ENCODE measurements around the gene DOCK3. TPM values are rescaled to one million over a fixed set of nuclear protein-coding genes. Genes with fewer than 3 reads are reported as not detected.

Gene DOCK3
- 1 to 10 TPM in 1 of 2 experiments, under 1 TPM in 1; 1.00 to 1.1 TPM for total RNA-seq

- no peaks in the 10 kb centered on the region for H3K36me3 Mint-ChIP-seq (ENCODE audit: low read depth)
- H3K4me1 Mint-ChIP-seq = peaks cover 11% of the 10 kb centered on the region
- peak within 1 kb of the TSS; percentile 56 for H3K27ac Mint-ChIP-seq
- POLR2A ChIA-PET = no interaction called here
- CTCF ChIA-PET = interaction anchor here (1.0 to 1.6 kb wide), 3 partner anchors 8 to 12 kb away, joined by 3 read pairs; no protein-coding TSS in a partner anchor
- H3K4me3 Mint-ChIP-seq = peak within 1 kb of the TSS; percentile 63
- peak; percentile 57 for DNase-seq
- no peaks in the 10 kb centered on the region for H3K9me3 Mint-ChIP-seq
- H3K27me3 Mint-ChIP-seq = peaks cover 56% of the 10 kb centered on the region
These were observed at the start of gene DOCK3 for GRCh38 chr3:50674349-50675178. Gene DOCK3, plus strand, starts transcription at chr3:50674927. Its CDS starts 337 bp downstream, at chr3:50675264.

DNA sequence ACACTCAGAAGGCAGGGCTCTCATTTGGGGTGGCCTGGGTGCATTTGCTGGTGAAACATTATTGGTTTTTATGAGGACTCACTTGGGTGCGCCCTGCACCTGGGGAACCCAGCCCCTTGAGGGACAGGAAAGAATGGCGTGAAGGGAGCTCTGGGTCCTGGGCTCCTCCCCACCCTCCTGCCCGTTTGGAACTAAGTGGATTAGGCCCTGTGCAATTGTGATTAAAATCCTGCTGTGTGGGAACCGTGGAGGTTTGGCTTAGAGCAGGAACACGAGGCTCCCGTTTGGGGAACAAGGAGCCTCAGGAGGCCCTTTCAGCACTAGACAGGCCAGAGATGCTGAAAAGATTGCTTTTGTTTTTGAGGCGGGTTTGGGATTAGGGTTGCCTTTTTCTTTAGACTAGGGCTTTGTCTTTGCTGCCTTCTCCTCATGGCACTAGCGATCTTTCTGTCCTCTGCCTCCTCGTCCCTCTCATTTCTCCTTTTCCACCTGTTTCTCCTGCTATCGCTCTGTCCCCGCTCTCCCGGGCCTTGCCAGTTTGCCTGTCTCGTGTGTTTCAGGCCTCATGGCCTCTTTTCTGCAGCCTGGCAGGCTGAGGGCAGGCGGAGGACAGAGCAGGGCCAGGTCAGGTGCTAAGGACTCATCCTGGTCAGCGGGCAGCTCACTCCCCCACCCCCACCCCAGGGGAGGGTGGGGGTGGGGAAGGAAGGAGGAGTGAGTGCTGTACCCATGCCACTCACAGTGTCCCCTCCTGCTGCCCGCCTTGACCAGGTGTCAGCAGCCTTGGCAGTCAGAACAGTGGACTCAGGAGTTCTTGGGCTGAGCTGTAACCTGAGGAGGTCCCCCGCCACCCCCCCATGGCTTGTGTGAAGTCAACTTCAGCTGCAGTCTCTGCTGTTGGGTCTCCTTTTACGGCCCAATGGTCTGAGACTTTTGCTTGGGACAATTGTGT is 49.2 kb upstream of the DOCK3 start:
- CTCF ChIA-PET = interaction anchor here (0.5 to 3.2 kb wide), 8 partner anchors 8 to 246 kb away, joined by 3 to 14 read pairs (median 4); partner anchors contain the start of genes CISH and MAPKAPK3
- Mint-ChIP-seq H3K9me3 (no peaks in the 10 kb centered on the region), H3K27me3 (no peaks in the 10 kb centered on the region), H3K4me3 (no peak overlapping the region), H3K27ac (peak overlapping the region; percentile 39), H3K4me1 (peaks cover 94% of the 10 kb centered on the region), H3K36me3 (ENCODE audit: low read depth) (peaks cover 54% of the 10 kb centered on the region)
- POLR2A ChIA-PET = no interaction called here
- DNase-seq = no peak

DNA sequence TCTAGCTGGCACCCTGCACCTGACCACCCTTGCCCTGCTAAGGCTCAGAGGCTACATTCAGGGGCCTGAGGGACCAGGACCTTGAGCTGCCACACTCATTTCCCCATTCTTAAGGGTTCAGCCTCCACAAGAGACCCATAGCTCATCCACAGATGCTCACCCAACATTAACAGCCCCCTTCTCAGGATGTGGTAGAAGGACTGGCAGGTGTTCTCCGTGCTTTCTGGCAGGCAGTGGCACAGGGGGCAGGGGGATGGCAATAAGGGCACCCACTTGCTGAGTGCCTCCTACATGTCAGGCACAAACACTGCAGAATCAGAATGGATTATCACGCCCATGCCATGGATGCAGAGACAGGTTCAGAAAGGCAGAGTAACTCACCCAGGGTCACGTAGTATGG is 48.3 kb upstream of the DOCK3 start:
- Mint-ChIP-seq H3K27ac (peak overlapping the region; percentile 13), H3K4me3 (no peak overlapping the region), H3K9me3 (no peaks in the 10 kb centered on the region), H3K27me3 (no peaks in the 10 kb centered on the region), H3K4me1 (peaks cover 96% of the 10 kb centered on the region), H3K36me3 (ENCODE audit: low read depth) (peaks cover 51% of the 10 kb centered on the region)
- DNase-seq = no peak
- CTCF ChIA-PET = interaction anchor here (0.5 to 3.2 kb wide), 8 partner anchors 8 to 245 kb away, joined by 3 to 14 read pairs (median 4); partner anchors contain the start of gene MAPKAPK3
- POLR2A ChIA-PET = interaction anchor here (0.6 kb wide), 1 partner anchor 10 kb away, joined by 3 read pairs; no protein-coding TSS in a partner anchor

- Mint-ChIP-seq H3K4me1 (peaks cover 97% of the 10 kb centered on the region), H3K9me3 (no peaks in the 10 kb centered on the region), H3K4me3 (no peak overlapping the region), H3K27me3 (no peaks in the 10 kb centered on the region), H3K36me3 (ENCODE audit: low read depth) (peaks cover 55% of the 10 kb centered on the region), H3K27ac (peak overlapping the region; percentile 9)
- no peak for DNase-seq
- ChIA-PET POLR2A (interaction anchor here (0.6 kb wide), 1 partner anchor 29 kb away, joined by 3 read pairs; no protein-coding TSS in a partner anchor), CTCF (interaction anchor here (0.9 to 5.8 kb wide), 9 partner anchors 8 to 1346 kb away, joined by 3 to 33 read pairs (median 4); partner anchors contain the start of gene ABHD14B)
These were observed 47.2 kb upstream of the DOCK3 start for GRCh38 chr3:50627407-50628051.

- H3K9me3 Mint-ChIP-seq = no peaks in the 10 kb centered on the region
- ChIA-PET CTCF (interaction anchor here (1.3 to 5.8 kb wide), 6 partner anchors 9 to 58 kb away, joined by 3 to 33 read pairs (median 4); no protein-coding TSS in a partner anchor), POLR2A (no interaction called here)
These were observed 46.1 kb upstream of the DOCK3 start for GRCh38 chr3:50628601-50629000.

DNA sequence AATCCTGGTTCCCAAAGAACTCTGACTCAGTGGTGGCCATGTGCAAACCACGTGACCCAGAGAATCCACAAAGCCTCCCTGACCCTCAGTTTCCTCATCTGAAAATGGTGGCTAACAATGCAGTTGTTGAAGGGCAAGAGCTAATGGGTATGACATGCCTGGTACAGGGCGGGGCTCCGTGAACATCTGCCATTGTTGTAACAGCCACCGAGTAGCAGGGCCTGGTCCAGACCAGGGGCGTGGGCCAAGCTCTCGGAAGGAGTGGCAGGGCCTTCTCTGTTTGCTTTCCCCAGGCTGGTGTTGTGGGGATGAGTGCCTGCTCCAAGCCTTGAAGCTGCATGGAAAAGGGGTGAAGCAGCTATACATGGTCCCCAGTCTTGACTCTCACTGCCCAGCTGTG is 44.3 kb upstream of the DOCK3 start:
- POLR2A ChIA-PET = no interaction called here
- no peaks in the 10 kb centered on the region for H3K27me3 Mint-ChIP-seq
- H3K27ac Mint-ChIP-seq = peak overlapping the region; percentile 27
- DNase-seq = no peak
- CTCF ChIA-PET = interaction anchor here (1.0 to 5.8 kb wide), 4 partner anchors 8 to 20 kb away, joined by 3 to 33 read pairs (median 8); partner anchors contain the start of gene MAPKAPK3
- peaks cover 49% of the 10 kb centered on the region for H3K36me3 Mint-ChIP-seq (ENCODE audit: low read depth)
- H3K9me3 Mint-ChIP-seq = no peaks in the 10 kb centered on the region
- H3K4me3 Mint-ChIP-seq = no peak overlapping the region
- H3K4me1 Mint-ChIP-seq = peaks cover 92% of the 10 kb centered on the region

More at GRCh38 chr3:50628601-50629000, 46.1 kb upstream of the DOCK3 start:
- Mint-ChIP-seq H3K4me3 (no peak overlapping the region), H3K27ac (no peak overlapping the region), H3K4me1 (peaks cover 97% of the 10 kb centered on the region), H3K27me3 (no peaks in the 10 kb centered on the region), H3K36me3 (ENCODE audit: low read depth) (peaks cover 50% of the 10 kb centered on the region)
- DNase-seq = no peak

DNA sequence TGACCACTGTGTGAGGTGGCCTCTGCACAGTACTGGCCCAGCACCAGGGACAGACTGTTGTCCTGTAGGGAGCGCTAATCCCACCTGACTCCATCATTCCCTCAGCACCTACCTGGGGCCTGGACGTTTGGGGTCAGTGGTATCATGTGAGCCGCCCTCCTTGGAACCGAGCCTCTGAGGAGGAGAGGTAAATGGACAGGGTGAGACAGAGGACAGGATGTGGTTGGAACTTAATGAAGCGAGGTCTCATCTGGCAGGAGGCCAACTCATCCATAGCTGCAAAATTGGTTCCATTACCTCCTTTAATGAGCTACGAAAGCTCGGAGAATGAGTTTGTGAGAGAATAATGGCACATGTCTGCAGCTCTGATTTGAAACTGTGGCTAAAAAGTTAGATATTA is 43.9 kb upstream of the DOCK3 start:
- Mint-ChIP-seq H3K4me1 (peaks cover 88% of the 10 kb centered on the region), H3K4me3 (no peak overlapping the region), H3K27me3 (no peaks in the 10 kb centered on the region), H3K36me3 (ENCODE audit: low read depth) (peaks cover 49% of the 10 kb centered on the region), H3K9me3 (no peaks in the 10 kb centered on the region), H3K27ac (peak overlapping the region; percentile 27)
- POLR2A ChIA-PET = no interaction called here
- CTCF ChIA-PET = interaction anchor here (1.0 to 5.8 kb wide), 7 partner anchors 8 to 62 kb away, joined by 3 to 33 read pairs (median 3); partner anchors contain the start of gene MAPKAPK3
- DNase-seq = no peak

GRCh38 chr3:50632450-50632849 is 42.3 kb upstream of the DOCK3 start:
- DNase-seq = no peak
- no peaks in the 10 kb centered on the region for H3K9me3 Mint-ChIP-seq

DNA sequence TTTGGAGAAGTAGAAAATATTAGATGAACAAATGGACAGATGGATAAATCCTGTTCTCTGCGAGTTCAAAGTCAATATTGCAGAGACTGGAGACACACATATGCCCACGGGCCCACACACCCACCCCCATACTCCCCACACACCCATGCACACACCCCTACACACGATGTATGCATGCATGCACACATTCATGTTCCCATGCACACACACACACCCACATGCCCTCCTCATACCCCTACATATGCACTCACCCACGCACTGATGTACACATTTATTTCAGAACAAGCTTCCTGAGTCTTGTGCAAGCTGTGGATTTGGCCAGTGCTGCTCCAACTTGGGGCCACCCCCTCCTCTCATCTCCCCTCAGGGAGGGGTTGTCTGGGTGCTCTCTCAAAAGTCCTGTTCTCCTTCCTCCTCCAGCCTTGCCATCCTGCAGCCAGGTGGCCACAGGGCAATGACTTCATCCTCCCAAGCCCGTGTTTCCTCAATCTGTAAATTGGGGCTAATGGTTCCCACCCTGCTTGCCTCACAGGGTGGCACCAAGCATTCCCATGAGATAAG is 41.4 kb upstream of the DOCK3 start:
- ChIA-PET CTCF (interaction anchor here (0.7 to 2.7 kb wide), 5 partner anchors 10 to 62 kb away, joined by 3 to 6 read pairs (median 6); no protein-coding TSS in a partner anchor), POLR2A (no interaction called here)
- Mint-ChIP-seq H3K27me3 (no peaks in the 10 kb centered on the region), H3K9me3 (no peaks in the 10 kb centered on the region), H3K4me3 (no peak overlapping the region), H3K27ac (peak overlapping the region; percentile 82), H3K4me1 (peaks cover 90% of the 10 kb centered on the region), H3K36me3 (ENCODE audit: low read depth) (peaks cover 44% of the 10 kb centered on the region)
- no peak for DNase-seq

More at GRCh38 chr3:50632450-50632849, 42.3 kb upstream of the DOCK3 start:
- CTCF ChIA-PET = interaction anchor here (0.8 to 5.8 kb wide), 7 partner anchors 9 to 740 kb away, joined by 3 to 33 read pairs (median 6); partner anchors contain the start of gene MAPKAPK3
- H3K4me3 Mint-ChIP-seq = no peak overlapping the region
- peaks cover 90% of the 10 kb centered on the region for H3K4me1 Mint-ChIP-seq
- H3K27me3 Mint-ChIP-seq = no peaks in the 10 kb centered on the region
- H3K27ac Mint-ChIP-seq = peak overlapping the region; percentile 82
- H3K36me3 Mint-ChIP-seq (ENCODE audit: low read depth) = peaks cover 46% of the 10 kb centered on the region
- POLR2A ChIA-PET = interaction anchor here (1.3 kb wide), 1 partner anchor 12 kb away, joined by 3 read pairs; no protein-coding TSS in a partner anchor

GRCh38 chr3:50635066-50635465 is 39.7 kb upstream of the DOCK3 start:
- H3K27ac Mint-ChIP-seq = no peak overlapping the region
- H3K9me3 Mint-ChIP-seq = no peaks in the 10 kb centered on the region
- H3K27me3 Mint-ChIP-seq = no peaks in the 10 kb centered on the region

GRCh38 chr3:50637011-50637410 is 37.7 kb upstream of the DOCK3 start:
- no peaks in the 10 kb centered on the region for H3K9me3 Mint-ChIP-seq
- DNase-seq = no peak
- ChIA-PET CTCF (interaction anchor here (0.7 to 2.1 kb wide), 4 partner anchors 16 to 1816 kb away, joined by 3 to 8 read pairs (median 4); no protein-coding TSS in a partner anchor), POLR2A (no interaction called here)
- no peaks in the 10 kb centered on the region for H3K27me3 Mint-ChIP-seq
- peak overlapping the region; percentile 71 for H3K27ac Mint-ChIP-seq
- peaks cover 38% of the 10 kb centered on the region for H3K36me3 Mint-ChIP-seq (ENCODE audit: low read depth)
- H3K4me3 Mint-ChIP-seq = no peak overlapping the region
- peaks cover 60% of the 10 kb centered on the region for H3K4me1 Mint-ChIP-seq

More at GRCh38 chr3:50635066-50635465, 39.7 kb upstream of the DOCK3 start:
- peaks cover 39% of the 10 kb centered on the region for H3K36me3 Mint-ChIP-seq (ENCODE audit: low read depth)
- H3K4me1 Mint-ChIP-seq = peaks cover 79% of the 10 kb centered on the region
- CTCF ChIA-PET = interaction anchor here (0.6 to 1.9 kb wide), 4 partner anchors 9 to 63 kb away, joined by 3 to 6 read pairs (median 4); no protein-coding TSS in a partner anchor
- POLR2A ChIA-PET = no interaction called here
- H3K4me3 Mint-ChIP-seq = no peak overlapping the region
- no peak for DNase-seq
